Activated T-helper 9 cell treated with anti-CD3 and anti-CD28 coated beads, Interleukin-2, amount 50 U/mL, for 16 hours (primary cell): ENCODE results near the gene GPRC5A.

ENCODE experiments used
- DNase-seq: peaks from one replicate; pipeline ENCODE4 v3.0.0-alpha.2; 2020; ENCODE audit warnings: low read depth

The GPRC5A gene

GRCh38 chr12:12885096-12885792 lies 6.1 kb upstream of the GPRC5A start:
- DNase-seq = no peak

- DNase-seq = no peak
These were observed 3.9 kb upstream of the GPRC5A start for GRCh38 chr12:12887471-12887870.

GRCh38 chr12:12889701-12890100 lies 1.7 kb upstream of the GPRC5A start:
- no peak for DNase-seq

GRCh38 chr12:12890543-12891079 lies 751 bp upstream of the GPRC5A start:
- DNase-seq = no peak

GRCh38 chr12:12891881-12892355 lies 556 bp downstream of the GPRC5A start:
- DNase-seq = no peak

GRCh38 chr12:12892681-12893141 lies 1.3 kb downstream of the GPRC5A start:
- DNase-seq = no peak

GRCh38 chr12:12893438-12893837 lies 2.1 kb downstream of the GPRC5A start:
- DNase-seq = no peak

GRCh38 chr12:12896260-12896659 lies 4.9 kb downstream of the GPRC5A start:
- no peak for DNase-seq

GRCh38 chr12:12897302-12897701 lies 5.9 kb downstream of the GPRC5A start:
- no peak for DNase-seq

- no peak for DNase-seq
These were observed 6.9 kb downstream of the GPRC5A start for GRCh38 chr12:12898136-12898717.

GRCh38 chr12:12898911-12899511 lies 7.6 kb downstream of the GPRC5A start:
- no peak for DNase-seq

GRCh38 chr12:12899530-12900380 lies 8.4 kb downstream of the GPRC5A start:
- peak; percentile 13 for DNase-seq

GRCh38 chr12:12900786-12901157 lies 9.4 kb downstream of the GPRC5A start:
- DNase-seq = no peak

GRCh38 chr12:12901158-12901791 lies 9.9 kb downstream of the GPRC5A start:
- no peak for DNase-seq

- no peak for DNase-seq
These were observed 10.7 kb downstream of the GPRC5A start for GRCh38 chr12:12902036-12902435.

GRCh38 chr12:12903642-12904609 lies 12.6 kb downstream of the GPRC5A start:
- no peak for DNase-seq

GRCh38 chr12:12907552-12907951 lies 16.2 kb downstream of the GPRC5A start:
- DNase-seq = no peak

- DNase-seq = no peak
These were observed 16.9 kb downstream of the GPRC5A start for GRCh38 chr12:12908252-12908651.

- DNase-seq = no peak
These were observed 17.3 kb downstream of the GPRC5A start for GRCh38 chr12:12908711-12909110.

GRCh38 chr12:12909228-12909994 lies 18.0 kb downstream of the GPRC5A start:
- DNase-seq = no peak
